Measurements from ENCODE around the gene VCL.
A peak's percentile ranks its signal among the peaks of the same experiment; 100 is the strongest.

VCL gene

DNA sequence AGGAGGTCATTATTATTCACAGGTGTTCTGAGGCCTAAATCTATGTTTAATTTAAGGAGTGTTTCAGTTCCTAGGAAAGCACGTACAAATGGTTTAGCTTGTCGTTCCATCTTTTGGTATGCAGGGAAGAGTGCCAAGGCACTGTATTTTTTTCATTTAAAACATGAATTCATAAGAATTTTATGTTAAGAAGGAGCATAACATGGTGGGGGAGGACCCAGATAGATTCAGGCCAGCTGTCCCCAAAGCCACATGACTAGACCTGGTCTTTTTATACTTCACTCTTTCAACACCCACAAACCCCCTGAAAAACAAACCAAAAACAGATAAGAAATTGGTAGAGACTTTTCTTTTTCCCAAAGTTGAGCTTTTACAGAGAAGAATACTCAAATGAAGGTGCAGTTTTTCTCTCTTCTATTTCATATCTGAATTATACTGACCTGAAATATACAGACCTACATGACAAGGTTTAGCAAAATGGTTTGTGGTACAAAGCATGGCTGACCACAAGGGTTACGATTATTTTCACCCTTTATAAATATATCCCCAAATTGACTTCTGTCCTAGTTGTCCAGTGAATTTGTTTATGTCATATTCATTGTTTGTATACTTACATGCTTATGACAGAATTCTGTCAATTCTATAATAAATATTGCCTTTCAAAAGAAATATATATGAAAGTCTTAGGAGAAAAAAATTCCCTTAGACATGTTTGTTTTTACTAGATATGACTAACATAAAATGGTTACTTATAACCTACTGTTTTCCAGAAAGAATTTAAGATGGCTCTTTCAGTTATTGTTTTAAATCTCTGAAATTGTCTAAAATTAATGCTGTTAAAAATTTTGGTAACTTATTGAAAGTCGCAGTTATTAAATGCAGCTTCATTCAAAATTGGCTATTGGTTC, 81.4 kb downstream of the VCL start:
- DNase-seq = no peak

DNA sequence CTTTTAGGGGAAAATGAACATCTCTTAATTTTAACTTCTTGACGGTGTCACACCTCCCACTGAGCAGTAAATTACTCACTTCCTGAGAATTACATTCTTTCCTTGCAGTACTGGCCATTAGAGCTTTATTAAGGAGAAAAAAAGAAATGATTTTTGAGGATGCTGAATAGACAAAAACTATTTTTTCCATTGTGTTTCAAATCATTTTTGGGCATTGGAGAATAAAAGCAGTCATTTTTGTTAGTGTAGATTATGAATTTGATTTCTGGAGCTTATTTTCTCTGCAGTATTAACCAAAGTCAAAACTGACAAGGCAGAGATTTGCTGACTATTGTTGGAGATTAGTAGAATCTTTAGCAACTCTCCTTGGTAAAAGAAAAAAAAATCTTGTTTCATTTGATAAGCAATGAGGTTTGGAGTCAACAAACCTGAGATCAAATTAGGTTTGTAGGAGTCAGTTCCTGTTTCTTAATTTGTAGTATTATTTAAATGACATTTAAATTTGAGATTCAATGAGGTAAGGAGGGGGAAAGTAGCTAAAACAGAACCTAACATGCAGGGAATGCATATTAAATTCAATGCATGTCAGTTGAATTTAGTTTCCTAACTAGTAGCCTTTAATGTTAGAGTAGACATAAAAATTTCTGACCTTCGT, 82.1 kb downstream of the VCL start:
- no peak for DNase-seq

DNA sequence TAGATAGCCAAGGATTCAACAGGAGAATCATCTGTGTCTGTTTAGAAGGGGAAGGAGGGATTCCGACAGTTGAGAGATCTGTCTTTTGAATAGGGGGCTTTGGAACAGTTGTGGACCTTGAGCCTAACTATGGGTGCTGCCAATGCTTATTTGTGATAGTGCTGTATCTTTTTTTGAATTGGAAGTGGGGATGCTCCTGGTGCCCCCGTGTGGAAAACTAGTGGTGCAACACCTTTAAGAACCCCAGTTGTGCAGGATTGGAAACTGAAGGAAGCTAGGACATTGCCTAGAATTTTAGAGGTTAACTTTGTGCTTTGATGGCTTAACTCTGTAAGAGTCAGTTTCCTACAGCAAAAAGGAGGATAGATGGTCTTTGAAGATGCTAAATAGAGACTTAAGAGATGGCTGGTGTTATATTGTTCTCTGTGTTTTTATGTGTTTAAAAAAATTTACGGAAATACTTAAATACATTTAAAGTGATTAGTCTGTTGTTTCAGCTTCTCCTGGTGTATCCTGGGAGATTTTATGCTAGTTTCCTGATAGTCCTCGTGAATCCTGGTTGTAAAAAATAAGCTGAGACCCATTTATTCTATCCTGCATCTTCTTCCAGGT, 83.4 kb downstream of the VCL start:
- DNase-seq = peak; percentile 28 to 40

DNA sequence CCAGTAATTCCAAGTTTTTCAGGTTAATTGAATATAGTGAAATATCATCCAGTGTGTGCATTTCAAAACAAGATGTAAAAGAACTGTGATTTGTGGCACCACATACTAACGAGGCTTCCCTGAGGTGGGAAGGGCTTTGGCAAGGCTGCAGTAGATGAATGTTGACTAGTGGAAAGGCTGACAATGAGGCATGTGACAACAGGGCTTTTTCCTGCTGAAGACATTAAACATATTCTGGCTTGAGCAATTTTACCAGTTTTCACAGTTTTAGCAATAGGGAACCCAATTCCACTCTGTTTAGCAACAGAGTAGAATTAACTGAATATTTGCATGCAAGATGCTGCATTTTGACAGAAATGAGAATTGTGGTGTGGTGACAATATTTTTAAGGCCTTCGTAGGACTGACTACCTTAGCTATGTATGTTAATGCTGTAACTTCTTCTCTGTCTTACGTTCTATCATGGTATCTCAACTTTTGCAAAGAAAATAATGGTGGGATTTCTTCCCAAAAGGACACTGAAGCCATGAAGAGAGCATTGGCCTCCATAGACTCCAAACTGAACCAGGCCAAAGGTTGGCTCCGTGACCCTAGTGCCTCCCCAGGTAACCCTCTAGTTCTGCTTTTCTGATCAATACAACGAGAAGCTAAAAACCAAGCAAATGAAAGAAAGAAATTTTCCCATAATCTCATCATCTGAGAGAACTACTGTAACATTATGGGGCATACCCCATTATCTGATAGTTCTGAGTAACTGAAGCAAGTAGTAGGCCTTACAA, 84.2 kb downstream of the VCL start:
- DNase-seq = no peak

DNA sequence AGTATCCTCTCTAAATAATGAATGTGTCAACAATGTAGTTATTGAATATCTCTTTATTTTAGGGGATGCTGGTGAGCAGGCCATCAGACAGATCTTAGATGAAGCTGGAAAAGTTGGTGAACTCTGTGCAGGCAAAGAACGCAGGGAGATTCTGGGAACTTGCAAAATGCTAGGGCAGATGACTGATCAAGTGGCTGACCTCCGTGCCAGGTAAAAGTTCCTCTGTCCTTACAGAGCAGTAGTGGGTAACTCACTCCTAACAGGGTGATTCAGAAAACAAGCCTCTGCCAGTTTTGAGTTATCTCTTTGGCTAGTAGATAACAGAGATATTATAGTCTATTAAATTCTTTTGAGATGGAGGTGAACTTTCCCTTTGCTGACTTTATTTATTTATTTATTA, 85.4 kb downstream of the VCL start:
- DNase-seq = no peak

DNA sequence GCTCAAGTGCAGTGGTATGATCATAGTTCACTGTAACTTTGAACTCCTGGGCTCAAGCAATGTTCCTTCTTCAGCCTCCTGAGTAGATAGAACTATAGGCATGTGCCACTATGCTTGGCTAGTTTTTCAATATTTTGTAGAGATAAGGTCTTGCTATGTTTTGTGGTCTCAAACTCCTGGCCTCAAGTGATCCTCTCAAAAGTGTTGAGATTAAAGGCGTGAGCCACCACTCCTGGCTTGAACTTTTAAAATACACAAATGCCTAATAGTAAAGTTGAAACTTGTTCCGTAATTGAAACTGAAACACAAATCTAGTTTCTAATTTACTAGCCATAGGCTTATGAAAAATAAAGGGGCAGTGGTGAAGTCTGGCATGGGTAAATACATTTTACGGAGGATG, 87.0 kb downstream of the VCL start:
- no peak for DNase-seq

DNA sequence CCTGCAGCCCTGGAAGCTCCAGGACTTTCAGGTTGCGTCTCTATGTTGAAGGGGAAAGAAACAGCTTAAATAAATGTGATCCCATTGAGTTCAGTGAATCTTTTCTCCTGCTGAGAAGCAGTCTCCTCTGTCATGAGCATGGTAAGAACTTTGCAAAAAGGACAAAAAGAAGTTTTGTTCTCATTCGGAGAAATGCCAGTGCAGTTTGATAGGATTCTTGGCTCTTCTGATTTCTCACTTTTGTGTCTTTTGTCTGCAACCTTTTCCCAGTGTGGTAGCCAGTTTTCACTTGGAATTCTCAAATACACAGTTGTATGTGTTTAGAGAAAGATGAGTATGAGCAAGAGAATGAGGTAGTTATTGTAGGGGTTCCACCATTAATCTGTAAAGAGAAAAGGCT, 88.4 kb downstream of the VCL start:
- no peak for DNase-seq

DNA sequence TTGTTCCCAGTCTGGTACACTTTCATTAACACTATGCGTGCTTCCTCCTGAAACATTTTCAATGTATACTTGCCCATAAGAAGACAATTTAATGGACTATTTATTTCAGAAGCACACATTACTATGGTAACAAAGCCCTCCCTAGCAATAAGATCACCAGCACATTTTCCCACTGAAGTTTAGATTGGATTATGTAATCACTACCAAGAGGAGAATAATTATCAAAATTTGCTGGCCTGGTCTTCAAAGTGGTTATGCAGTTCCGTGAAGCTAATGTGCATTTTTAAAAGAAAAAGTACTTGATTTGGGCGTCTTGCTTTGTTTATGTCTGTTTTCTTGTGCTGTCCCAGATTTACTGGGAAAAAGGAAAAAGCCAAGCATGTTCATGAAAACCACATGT, 90.8 kb downstream of the VCL start:
- DNase-seq = no peak

DNA sequence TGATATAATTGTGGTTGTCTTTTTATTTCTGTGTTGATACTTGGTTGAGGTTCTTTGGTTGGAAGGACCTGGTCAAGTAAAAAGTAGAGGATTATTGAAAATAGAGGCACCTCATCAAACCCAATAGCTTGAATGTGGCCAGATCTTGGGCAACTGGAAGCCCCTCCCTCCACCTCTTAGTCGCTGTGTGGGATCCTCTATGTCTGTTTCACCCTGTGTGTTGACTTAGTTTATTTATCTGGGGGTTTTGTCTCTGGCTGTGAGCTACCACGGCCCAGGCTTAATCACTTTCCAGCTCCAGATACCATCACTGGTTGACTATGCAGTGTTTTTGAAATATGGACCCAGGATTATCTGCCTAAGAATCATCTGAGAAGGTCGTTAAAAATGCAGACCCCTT, 94.5 kb downstream of the VCL start:
- no peak for DNase-seq

DNA sequence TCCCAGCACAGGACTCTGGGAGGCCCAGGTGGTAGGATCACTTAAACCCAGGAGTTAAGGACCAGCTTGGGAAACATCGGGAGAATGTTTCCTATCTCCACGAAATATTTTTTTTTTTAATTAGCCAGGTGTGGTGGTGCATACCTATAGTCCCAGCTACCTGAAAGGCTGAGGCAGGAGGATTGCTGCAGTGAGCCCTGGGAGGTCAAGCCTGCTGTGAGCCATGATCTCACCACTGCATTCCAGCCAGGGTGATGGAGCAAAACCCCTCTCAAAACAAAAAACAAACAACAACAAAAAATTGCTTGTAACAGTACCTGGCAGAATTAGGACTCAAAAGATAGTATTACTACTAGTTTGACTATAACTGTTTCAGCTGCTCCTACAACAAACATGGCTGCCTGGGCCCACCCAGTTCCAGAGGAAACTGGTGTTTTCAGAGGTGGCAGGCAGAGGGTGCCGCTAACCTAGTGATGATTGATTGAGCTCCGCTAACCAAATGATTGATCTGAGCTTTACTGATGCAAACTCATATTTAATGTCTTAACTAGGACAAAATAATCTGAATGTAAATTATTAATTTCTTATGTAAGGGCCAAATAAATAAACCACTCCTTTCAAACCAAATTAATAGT, 95.7 kb downstream of the VCL start:
- no peak for DNase-seq

DNA sequence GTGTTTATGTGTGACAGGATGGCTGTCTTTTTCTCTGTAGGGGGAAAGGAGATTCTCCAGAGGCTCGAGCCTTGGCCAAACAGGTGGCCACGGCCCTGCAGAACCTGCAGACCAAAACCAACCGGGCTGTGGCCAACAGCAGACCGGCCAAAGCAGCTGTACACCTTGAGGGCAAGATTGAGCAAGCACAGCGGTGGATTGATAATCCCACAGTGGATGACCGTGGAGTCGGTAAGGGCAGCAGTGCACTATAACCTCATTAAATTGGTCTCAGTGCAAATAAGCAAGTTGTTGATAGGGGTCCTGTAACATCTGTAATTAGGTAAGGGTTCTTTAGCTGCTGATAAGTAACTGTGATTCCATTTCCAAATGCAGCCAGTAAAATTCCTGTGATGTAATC, 96.3 kb downstream of the VCL start:
- no peak for DNase-seq

DNA sequence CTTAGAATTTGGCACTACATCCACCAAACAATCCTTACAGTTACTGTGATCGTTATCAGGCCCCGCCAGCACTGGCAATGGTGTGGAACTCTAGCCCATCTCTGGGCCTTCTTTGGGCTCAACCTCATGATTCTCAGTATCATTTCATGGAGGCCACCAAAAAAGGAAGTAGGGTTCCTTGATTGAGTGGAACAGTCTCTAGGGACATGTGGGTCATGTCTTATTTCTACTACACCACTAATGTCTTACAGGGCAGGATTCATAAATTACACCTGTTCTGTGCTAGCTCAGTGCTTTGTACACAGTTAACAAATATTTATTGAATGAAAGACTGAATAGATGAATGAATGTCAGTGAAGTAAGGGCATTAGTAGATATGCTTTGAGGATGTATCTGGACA, 98.9 kb downstream of the VCL start:
- DNase-seq = no peak

DNA sequence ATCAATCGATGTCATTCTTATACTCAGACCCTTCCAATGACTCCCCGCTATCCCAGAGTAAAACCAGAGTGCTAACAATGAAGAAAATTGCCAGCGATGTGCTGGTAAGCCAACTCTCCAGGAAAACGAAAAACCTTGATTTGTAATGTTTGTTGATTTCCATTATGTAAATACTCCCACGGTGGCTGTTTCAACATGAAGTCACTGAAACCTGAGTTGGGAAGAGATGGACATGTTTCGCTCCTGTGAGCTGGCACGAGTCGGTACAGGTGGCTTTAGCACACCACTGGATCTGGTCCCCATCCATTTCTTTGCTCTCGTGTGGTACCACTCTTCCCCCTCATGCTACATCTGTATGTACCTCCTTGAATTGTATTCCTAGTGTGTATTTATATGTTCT, 99.9 kb downstream of the VCL start:
- no peak for DNase-seq

DNA sequence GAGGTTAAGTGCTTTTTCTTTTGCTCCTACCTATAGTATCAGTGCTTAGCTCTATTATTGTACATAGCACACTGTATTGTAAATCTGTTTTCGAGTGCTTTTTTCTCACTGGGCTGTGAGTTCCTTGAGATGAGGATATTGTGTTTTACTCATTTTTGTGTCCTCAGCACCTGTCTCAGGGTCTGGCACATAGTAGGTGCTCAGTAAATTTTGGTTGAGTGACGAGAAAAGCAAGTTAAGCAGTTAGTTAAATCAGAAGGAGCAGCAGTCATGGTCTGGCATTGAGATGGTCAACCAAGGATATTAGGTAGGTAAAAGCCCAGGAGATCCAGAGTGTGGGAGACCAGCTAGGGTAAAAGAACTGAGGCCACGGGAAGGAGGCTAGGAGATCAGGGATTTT, 101.5 kb downstream of the VCL start:
- DNase-seq = no peak

DNA sequence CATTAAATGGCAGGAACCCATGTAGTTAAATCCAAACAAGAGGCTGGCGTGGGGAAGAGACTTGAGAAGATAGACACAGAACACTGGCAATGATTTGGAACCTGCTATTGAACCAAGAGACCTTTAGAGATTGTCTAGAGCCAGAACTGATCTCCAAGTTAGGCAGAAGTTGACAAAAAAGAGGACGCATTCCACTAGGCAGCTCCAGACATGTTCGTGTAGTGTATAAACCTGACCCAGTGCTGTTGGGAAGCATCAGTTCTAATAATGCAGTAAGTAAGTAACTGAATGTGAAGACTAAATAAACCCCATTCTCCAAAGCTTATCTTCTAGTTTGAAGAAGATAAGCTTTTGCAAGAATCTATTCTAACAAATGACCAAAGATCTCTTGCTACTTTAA, 101.9 kb downstream of the VCL start:
- no peak for DNase-seq

DNA sequence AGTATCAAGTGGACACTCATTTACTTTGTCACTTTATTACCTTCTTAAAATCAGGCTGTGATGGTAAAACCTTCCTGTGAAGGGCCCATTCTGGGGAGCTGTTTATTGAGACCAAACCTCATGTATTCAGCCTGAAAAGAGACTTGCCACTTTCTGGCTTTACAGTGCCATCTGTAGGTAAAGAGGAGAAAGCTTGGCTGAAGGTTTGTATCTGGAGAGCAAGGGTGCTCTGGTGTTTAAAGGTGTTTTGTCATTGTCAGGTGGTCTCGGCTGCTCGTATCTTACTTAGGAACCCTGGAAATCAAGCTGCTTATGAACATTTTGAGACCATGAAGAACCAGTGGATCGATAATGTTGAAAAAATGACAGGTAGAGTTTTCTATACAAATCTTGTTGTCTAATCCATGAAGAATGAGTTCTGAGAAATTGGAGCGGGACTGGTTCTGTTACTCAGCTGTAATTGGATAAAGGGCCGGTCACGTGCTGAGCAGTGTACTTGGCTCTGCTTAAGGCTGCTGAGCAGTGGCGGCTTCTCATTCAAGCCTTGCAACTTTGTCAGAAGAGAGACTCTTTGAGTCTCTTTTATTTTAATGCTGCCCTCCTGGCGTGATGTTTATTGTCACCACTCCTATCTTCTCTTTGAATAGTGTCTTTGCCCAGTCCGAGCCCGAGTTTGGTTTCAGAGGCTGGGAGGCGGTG, 105.8 kb downstream of the VCL start:
- no peak for DNase-seq

DNA sequence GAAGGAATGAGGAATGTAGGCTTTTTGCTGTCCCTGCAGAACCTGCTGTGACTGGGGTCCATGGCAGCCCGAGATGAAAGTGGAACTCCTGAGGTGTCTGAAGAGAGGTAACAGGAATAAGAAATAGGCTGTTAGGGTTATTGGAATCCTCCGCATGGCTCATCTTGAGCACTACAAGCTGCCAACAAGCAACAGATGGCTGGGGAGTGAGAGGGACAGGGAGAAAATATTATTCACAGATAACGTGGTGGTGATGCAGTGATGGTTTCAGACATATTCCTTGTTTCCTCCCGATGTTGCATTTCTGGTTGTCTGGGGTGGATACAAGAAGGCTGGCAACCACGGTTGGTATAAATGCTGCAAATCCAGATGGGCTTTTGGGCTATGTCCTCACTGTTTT, 106.6 kb downstream of the VCL start:
- no peak for DNase-seq

DNA sequence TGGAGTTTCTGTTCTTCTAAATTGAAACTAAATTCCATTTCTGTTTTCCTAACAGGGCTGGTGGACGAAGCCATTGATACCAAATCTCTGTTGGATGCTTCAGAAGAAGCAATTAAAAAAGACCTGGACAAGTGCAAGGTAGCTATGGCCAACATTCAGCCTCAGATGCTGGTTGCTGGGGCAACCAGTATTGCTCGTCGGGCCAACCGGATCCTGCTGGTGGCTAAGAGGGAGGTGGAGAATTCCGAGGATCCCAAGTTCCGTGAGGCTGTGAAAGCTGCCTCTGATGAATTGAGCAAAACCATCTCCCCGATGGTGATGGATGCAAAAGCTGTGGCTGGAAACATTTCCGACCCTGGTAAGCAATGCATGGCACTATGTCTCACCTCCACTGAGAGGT, 107.1 kb downstream of the VCL start:
- no peak for DNase-seq

DNA sequence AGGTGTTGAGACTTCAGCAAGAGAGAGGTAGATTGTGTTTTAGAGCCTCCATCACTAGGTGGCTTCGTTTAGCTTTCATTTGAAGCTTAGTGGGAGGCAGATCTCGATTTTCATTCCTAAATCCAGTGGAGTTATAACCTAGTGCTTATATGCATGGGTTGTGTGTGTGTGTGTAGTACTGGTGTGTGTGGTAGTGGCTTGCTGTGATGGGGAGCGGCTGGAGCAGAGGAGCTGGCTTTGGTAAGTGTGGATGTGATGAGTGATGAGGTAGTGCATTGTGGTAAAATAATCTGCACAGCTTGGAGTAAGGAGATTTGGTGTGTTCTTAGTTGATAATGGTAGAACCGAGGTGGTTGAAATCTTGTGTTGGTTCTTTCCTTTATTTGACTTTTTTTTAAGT, 109.5 kb downstream of the VCL start:
- DNase-seq = no peak

DNA sequence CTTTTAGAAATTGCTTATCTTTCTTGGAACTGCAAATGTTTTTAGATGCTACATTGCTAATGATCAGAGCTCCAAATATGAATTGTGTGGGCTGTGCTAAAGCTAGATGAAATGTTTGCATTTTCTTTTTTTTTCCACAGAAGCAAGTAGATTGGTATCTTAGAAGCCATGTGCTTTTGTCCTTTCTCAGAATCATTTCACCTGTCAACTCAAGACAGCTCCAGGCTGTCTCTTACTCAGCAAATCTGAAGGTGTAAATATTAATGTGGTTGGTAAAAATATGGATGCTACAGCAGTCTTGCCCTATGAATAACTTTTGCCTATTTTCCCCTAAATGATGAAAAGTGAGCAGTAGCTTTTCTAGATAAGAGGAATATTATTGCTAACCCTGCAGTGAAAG, 111.5 kb downstream of the VCL start:
- DNase-seq = no peak

DNA sequence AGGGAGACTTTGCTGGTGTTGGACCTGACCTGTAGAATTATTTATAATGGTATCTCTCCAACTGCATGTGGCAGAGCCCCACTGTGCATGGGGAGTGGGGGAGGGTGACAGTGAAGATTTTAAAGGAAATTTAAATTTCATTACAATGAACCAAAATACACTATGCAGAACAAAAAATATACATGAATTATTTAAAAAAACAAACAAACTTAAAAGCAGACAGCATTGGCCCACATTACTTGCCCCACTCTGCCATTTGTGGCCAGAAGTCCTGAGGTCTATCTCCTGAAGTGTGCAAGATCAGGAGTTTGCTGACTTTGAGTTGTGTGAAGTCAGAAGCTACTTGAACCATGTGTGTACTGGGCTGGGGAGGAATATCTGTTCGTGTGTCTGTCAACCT, 112.2 kb downstream of the VCL start:
- no peak for DNase-seq

DNA sequence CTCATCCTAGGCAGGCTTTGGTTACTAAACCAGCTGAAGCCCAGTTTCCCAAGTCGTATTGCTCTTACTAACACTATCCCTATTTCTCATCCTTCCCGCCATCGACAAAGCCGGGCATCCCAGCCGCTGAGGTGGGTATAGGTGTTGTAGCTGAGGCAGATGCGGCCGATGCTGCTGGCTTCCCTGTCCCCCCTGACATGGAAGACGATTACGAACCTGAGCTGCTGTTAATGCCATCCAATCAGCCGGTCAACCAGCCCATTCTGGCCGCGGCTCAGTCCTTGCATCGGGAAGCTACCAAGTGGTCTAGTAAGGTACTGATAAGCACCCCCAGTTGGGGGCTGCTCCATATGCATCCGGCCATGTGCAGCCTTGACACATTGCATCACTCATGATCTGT, 113.9 kb downstream of the VCL start:
- DNase-seq = no peak

All from activated CD4-positive, alpha-beta T cell treated with anti-CD3 and anti-CD28 coated beads for 4 hours (primary cell).